Liver (tissue), 9 donors: ENCODE data around the gene TRPM8. TPM values are rescaled to one million over a fixed set of nuclear protein-coding genes. Genes with fewer than 3 reads are reported as not detected.

Experiments
- DNase-seq: peaks from one replicate; pipeline ENCODE4 v3.0.0-alpha.2; 2017; ENCODE audit warnings: low spot score
- H3K27ac ChIP-seq, 2 donors: one replicate each; pipeline ENCODE4 v1.7.0; 2013; ENCODE audit warnings: inconsistent platforms in 2 of 2, low read length in 2 of 2, control low read depth in 1 of 2, low read depth in 1 of 2, mild to moderate bottlenecking in 1 of 2
- H3K27me3 ChIP-seq, 4 donors: one replicate each; pipeline versions ENCODE4 v1.6.1 to v1.7.0; 2013; ENCODE audit warnings: low read length in 3 of 4, inconsistent platforms in 1 of 4, mild to moderate bottlenecking in 1 of 4, moderate library complexity in 1 of 4; ENCODE audit not compliant: control insufficient read depth in 4 of 4, insufficient read depth in 4 of 4
- H3K36me3 ChIP-seq, 4 donors: one replicate each; pipeline versions ENCODE4 v1.6.1 to v1.7.0; 2013; ENCODE audit warnings: low read length in 3 of 4, mild to moderate bottlenecking in 3 of 4, low read depth in 1 of 4, moderate library complexity in 1 of 4; ENCODE audit not compliant: control insufficient read depth in 4 of 4, insufficient read depth in 3 of 4
- H3K4me1 ChIP-seq, 4 donors: one replicate each; pipeline versions ENCODE4 v1.6.1 to v1.7.0; 2013; ENCODE audit warnings: low read length in 3 of 4, mild to moderate bottlenecking in 3 of 4, moderate library complexity in 1 of 4; ENCODE audit not compliant: control insufficient read depth in 4 of 4, insufficient read depth in 4 of 4
- H3K4me3 ChIP-seq, 3 donors: one replicate each; pipeline versions ENCODE4 v1.6.1 to v1.7.0; 2013; ENCODE audit warnings: low read length in 3 of 3, control low read depth in 1 of 3, low read depth in 1 of 3, mild to moderate bottlenecking in 1 of 3
- H3K9ac ChIP-seq, 2 donors: one replicate each; pipeline ENCODE4 v1.7.0; 2013; ENCODE audit warnings: low read length in 2 of 2, mild to moderate bottlenecking in 2 of 2, moderate library complexity in 2 of 2, control low read depth in 1 of 2, low read depth in 1 of 2
- H3K9me3 ChIP-seq, 4 donors: one replicate each; pipeline versions ENCODE4 v1.6.1 to v1.7.0; 2013; ENCODE audit warnings: low read length in 3 of 4; ENCODE audit not compliant: control insufficient read depth in 4 of 4
- ATF3 ChIP-seq: IDR thresholded peaks from 2 replicates; pipeline ENCODE4 v1.6.1; 2016; ENCODE audit warnings: antibody characterized with exemption
- CTCF ChIP-seq: fragments of 150-350 bp; IDR thresholded peaks from 2 replicates; pipeline ENCODE4 v1.5.1; 2017; ENCODE audit warnings: improper control_type of control experiment, low read depth, low read length; ENCODE audit not compliant: missing input control
- EGR1 ChIP-seq, 2 donors: IDR thresholded peaks; 2 replicates each; pipeline ENCODE4 v1.6.1; 2016 to 2018; ENCODE audit warnings: antibody characterized with exemption in 2 of 2, low read depth in 2 of 2
- FOXA1 ChIP-seq: IDR thresholded peaks from 2 replicates; pipeline ENCODE4 v1.6.1; 2016; ENCODE audit warnings: antibody characterized with exemption
- FOXA2 ChIP-seq: IDR thresholded peaks from 2 replicates; pipeline ENCODE4 v1.6.1; 2016; ENCODE audit warnings: antibody characterized with exemption
- GABPA ChIP-seq, 2 donors: IDR thresholded peaks in 1 of 2; conservative IDR thresholded peaks in 1 of 2; 2 replicates each; pipeline ENCODE4 v1.6.1; 2016; ENCODE audit warnings: antibody characterized with exemption in 2 of 2, mild to moderate bottlenecking in 1 of 2, moderate library complexity in 1 of 2
- HNF4A ChIP-seq, 2 donors: conservative IDR thresholded peaks; 2 replicates each; pipeline ENCODE4 v1.6.1; 2016; ENCODE audit warnings: antibody characterized with exemption in 2 of 2, mild to moderate bottlenecking in 2 of 2
- HNF4G ChIP-seq: IDR thresholded peaks from 2 replicates; pipeline ENCODE4 v1.6.1; 2016; ENCODE audit warnings: antibody characterized with exemption
- JUND ChIP-seq, 2 donors: IDR thresholded peaks; 2 replicates each; pipeline ENCODE4 v1.6.1; 2016; ENCODE audit warnings: antibody characterized with exemption in 2 of 2
- MAX ChIP-seq: IDR thresholded peaks from 2 replicates; pipeline ENCODE4 v1.6.1; 2016; ENCODE audit warnings: antibody characterized with exemption
- NR2F2 ChIP-seq: IDR thresholded peaks from 2 replicates; pipeline ENCODE4 v1.6.1; 2016; ENCODE audit warnings: antibody characterized with exemption
- RAD21 ChIP-seq, 2 donors: IDR thresholded peaks; 2 replicates each; pipeline ENCODE4 v1.6.1; 2016; ENCODE audit warnings: antibody characterized with exemption in 2 of 2, mild to moderate bottlenecking in 2 of 2
- REST ChIP-seq: IDR thresholded peaks from 2 replicates; pipeline ENCODE4 v1.6.1; 2016; ENCODE audit warnings: antibody characterized with exemption, mild to moderate bottlenecking
- RXRA ChIP-seq, 2 donors: IDR thresholded peaks; 2 replicates each; pipeline ENCODE4 v1.6.1; 2017 to 2018; ENCODE audit warnings: antibody characterized with exemption in 2 of 2, mild to moderate bottlenecking in 1 of 2
- SP1 ChIP-seq: IDR thresholded peaks from 2 replicates; pipeline ENCODE4 v1.6.1; 2018; ENCODE audit warnings: antibody characterized with exemption, mild to moderate bottlenecking
- TAF1 ChIP-seq: conservative IDR thresholded peaks from 2 replicates; pipeline ENCODE4 v1.6.1; 2016; ENCODE audit warnings: antibody characterized with exemption, mild to moderate bottlenecking
- YY1 ChIP-seq: IDR thresholded peaks from 2 replicates; pipeline ENCODE4 v1.6.1; 2016; ENCODE audit warnings: antibody characterized with exemption, mild to moderate bottlenecking
- ZBTB33 ChIP-seq: IDR thresholded peaks from 2 replicates; pipeline ENCODE4 v1.6.1; 2016; ENCODE audit warnings: antibody characterized with exemption
- WGBS: extraction: QIAGEN DNeasy Blood & Tissue Kit; methylation state at CpG from one replicate; pipeline ENCODE4 v1.1.7; 2013; 5-methylcytosine and 5-hydroxymethylcytosine counted together
- polyA plus RNA-seq, 2 donors: library from polyadenylated mRNA; stranded (reverse) in 1 of 2; unstranded in 1 of 2; fragments of 200-250 nt in 1 of 2; fragments of >200 nt in 1 of 2; fragmentation: Nextera tagmentation in 1 of 2; extraction: Ambion mirVana in 1 of 2; gene quantifications; one replicate each; pipeline versions ENCODE4 v1.2.1 to v1.2.3, GENCODE V29; 2013 to 2015
- total RNA-seq, 2 donors: library from RNA; depleted of rRNA; stranded (reverse); fragments of >200 nt; gene quantifications; one replicate each; pipeline ENCODE4 v1.2.3, GENCODE V29; 2014
- donor health status: healthy.
- donor health status: healthy.
- donor health status: healthy.
- donor health status: healthy.
- donor health status: healthy.

The TRPM8 gene
- total and polyA plus RNA-seq, 4 donors, result 1.1 to 79.2 (median 33.2) TPM

GRCh38 chr2:234048049-234048448 lies 130.9 kb downstream of the TRPM8 start:
- no peak for TF ChIP-seq GABPA (IDR thresholded peaks at IDR 0.05 in 1 of 2, conservative IDR thresholded peaks at IDR 0.05 in 1 of 2)
- no peak for TF ChIP-seq HNF4G
- no peak for TF ChIP-seq ATF3
- no peak for TF ChIP-seq SP1
- Histone ChIP-seq H3K36me3 (no peaks in the 10 kb centered on the region), H3K9me3 (no peaks in the 10 kb centered on the region), H3K4me3 (no peak overlapping the region), H3K9ac (no peak overlapping the region), H3K27ac (no peak overlapping the region), H3K27me3 (no peaks in the 10 kb centered on the region), H3K4me1 (peaks cover 0 to 25% (median 4%) of the 10 kb centered on the region in 4 donors)
- no peak for DNase-seq
- 93% methylated on average over 4 of the region's 4 CpGs for WGBS

- Histone ChIP-seq H3K36me3 (peaks cover 0 to 2% (median 0%) of the 10 kb centered on the region in 4 donors), H3K9me3 (no peaks in the 10 kb centered on the region), H3K27me3 (no peaks in the 10 kb centered on the region), H3K27ac (peak within 1 kb of the TSS; percentile 35 to 67), H3K4me1 (peaks cover 0 to 27% (median 5%) of the 10 kb centered on the region in 4 donors), H3K4me3 (peak within 1 kb of the TSS; percentile 42 to 86 (median 74)), H3K9ac (peak within 1 kb of the TSS; percentile 64 to 97)
- WGBS, result 35% methylated on average over 9 of the region's 9 CpGs
- no peak for DNase-seq
- TF ChIP-seq CTCF (no peak), ZBTB33 (peak; percentile 62), YY1 (peak; percentile 56), ATF3 (no peak), FOXA1 (peak; percentile 38), SP1 (peak; percentile 76), JUND (IDR thresholded peaks at IDR 0.05) (peak in 1 of 2 donors; percentile 73), HNF4G (peak; percentile 74), FOXA2 (peak; percentile 28), RXRA (IDR thresholded peaks at IDR 0.05) (peak; percentile 86 to 88), EGR1 (IDR thresholded peaks at IDR 0.05; ENCODE audit: low read depth in 2 of 2) (peak in 1 of 2 donors; percentile 22), GABPA (IDR thresholded peaks at IDR 0.05 in 1 of 2, conservative IDR thresholded peaks at IDR 0.05 in 1 of 2) (no peak), RAD21 (IDR thresholded peaks at IDR 0.05) (peak; percentile 30 to 42), TAF1 (peak; percentile 81), HNF4A (conservative IDR thresholded peaks at IDR 0.05) (peak; percentile 95), NR2F2 (no peak), REST (peak; percentile 46), MAX (peak; percentile 78)
Measured at GRCh38 chr2:234050455-234051135, 133.4 kb downstream of the TRPM8 start, which contains the start of gene SPP2. Gene SPP2, plus strand, starts transcription at chr2:234050702. Its CDS starts 85 bp downstream, at chr2:234050787.
